T-helper 1 cell treated with Interleukin-12 subunit alpha and Interleukin-12 subunit beta and Interleukin-4 antibody, amounts not matched to agents 30 μg/mL and 1 μg/mL, for 36 hours (primary cell): ENCODE measurements around the gene GATC.
A peak's percentile ranks its signal among the peaks of the same experiment; 100 is the strongest.

Source experiments
- H3K27ac Mint-ChIP-seq: one replicate; pipeline ENCODE4 v1.8.0; 2021; ENCODE audit warnings: mild to moderate bottlenecking, mixed read lengths
- H3K27me3 Mint-ChIP-seq: one replicate; pipeline ENCODE4 v1.8.0; 2021; ENCODE audit warnings: low read depth, mixed read lengths
- H3K36me3 Mint-ChIP-seq: one replicate; pipeline ENCODE4 v1.8.0; 2021; ENCODE audit warnings: low read depth, mixed read lengths
- H3K4me1 Mint-ChIP-seq: one replicate; pipeline ENCODE4 v1.8.0; 2021; ENCODE audit warnings: low read depth, mixed read lengths
- H3K4me3 Mint-ChIP-seq: one replicate; pipeline ENCODE4 v1.8.0; 2021; ENCODE audit warnings: mild to moderate bottlenecking, moderate library complexity, mixed read lengths
- H3K9me3 Mint-ChIP-seq: one replicate; pipeline ENCODE4 v1.8.0; 2021; ENCODE audit warnings: mixed read lengths

Gene GATC

GRCh38 chr12:120445911-120446843, at the start of gene GATC, which contains the start of gene TRIAP1:
Gene GATC, plus strand, starts transcription at chr12:120446444. Its CDS starts 37 bp downstream, at chr12:120446481.
Gene TRIAP1, minus strand, starts transcription at chr12:120446384. Its CDS starts 12 bp downstream, at chr12:120446372.
- Mint-ChIP-seq H3K4me1 (peaks cover 23% of the 10 kb centered on the region), H3K36me3 (peaks cover 30% of the 10 kb centered on the region), H3K9me3 (no peaks in the 10 kb centered on the region), H3K4me3 (peak within 1 kb of the TSS; percentile 96), H3K27me3 (no peaks in the 10 kb centered on the region), H3K27ac (peak within 1 kb of the TSS; percentile 92)

DNA sequence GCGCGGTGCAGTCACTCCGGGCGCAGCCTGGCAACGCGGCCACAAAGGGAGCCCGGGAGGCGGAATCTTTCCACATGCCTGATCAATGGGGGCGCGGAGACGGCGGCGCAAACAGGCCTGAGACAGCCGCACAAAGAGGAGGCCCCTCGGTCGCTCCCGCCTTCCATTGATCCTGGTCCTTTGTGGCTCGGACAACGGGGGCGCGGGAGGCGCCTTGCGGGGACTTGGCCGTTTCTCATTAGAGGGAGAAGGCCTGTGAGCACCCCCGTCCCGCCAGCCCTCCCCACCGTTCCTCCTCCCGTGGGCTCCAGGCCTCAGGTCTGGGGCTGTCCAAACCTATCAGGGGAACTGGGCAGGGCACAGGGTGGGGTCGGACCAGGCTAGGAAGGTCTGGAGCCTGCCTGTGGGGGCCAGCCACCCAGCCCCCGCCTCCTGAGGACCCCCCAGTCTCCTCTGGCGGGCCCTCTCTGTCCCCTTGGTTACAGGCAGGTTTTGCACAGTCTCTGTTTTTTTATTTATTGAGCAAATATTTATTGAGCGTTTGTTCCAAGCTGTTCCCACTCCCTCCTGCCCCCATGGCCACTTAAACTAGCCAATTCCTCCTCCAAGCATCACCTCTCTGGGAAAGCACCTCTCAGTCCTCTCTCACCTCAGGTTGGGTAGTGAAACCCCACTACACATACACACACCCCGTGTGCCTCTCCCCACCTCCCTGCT, 48.3 kb upstream of the GATC start:
- Mint-ChIP-seq H3K4me1 (no peaks in the 10 kb centered on the region), H3K27ac (no peak overlapping the region), H3K9me3 (no peaks in the 10 kb centered on the region), H3K4me3 (no peak overlapping the region), H3K27me3 (peaks cover 16% of the 10 kb centered on the region), H3K36me3 (no peaks in the 10 kb centered on the region)

DNA sequence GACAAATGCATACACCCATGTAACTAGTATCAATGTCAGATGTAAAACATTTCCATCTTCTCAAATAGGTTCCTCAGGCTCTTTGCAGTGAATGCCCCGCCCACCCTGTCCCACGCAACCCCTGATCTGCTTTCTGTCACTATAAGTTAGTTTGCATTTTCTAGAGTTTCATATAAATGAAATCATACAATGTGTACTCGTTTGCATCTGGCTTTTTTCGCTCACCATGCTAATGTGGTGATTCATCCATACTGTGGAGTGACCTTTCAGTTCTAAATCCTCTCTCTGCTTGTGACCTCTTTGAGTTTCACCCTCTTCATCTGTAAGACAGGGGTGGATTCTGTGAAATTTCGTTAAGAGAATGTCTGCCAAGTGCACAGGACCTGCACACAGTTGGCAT, 46.7 kb upstream of the GATC start:
- peaks cover 19% of the 10 kb centered on the region for H3K27me3 Mint-ChIP-seq
- no peaks in the 10 kb centered on the region for H3K4me1 Mint-ChIP-seq
- H3K36me3 Mint-ChIP-seq = no peaks in the 10 kb centered on the region
- H3K27ac Mint-ChIP-seq = no peak overlapping the region
- H3K4me3 Mint-ChIP-seq = no peak overlapping the region
- H3K9me3 Mint-ChIP-seq = no peaks in the 10 kb centered on the region

GRCh38 chr12:120402217-120402616, 44.0 kb upstream of the GATC start:
- Mint-ChIP-seq H3K9me3 (no peaks in the 10 kb centered on the region), H3K27me3 (peaks cover 7% of the 10 kb centered on the region), H3K4me1 (no peaks in the 10 kb centered on the region), H3K4me3 (no peak overlapping the region), H3K27ac (no peak overlapping the region), H3K36me3 (no peaks in the 10 kb centered on the region)

DNA sequence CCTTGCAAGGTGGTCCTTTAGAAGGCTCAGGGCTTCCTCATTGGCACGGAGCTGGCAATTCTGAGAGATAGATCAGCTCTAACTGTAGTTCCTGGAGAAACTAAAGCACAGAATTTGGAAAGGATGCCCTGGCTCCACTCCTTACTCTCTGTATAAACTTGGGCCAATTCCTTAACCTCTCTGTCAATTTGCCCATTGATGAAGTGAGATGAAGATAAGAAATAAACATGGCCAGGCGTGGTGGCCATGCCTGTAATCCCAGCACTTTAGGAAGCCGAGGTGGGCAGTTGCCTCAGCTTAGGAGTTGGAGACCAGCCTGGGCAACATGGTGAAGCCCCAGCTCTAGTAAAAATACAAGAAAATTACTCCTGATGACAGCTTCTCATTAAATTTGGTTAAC, 42.4 kb upstream of the GATC start:
- Mint-ChIP-seq H3K4me3 (no peak overlapping the region), H3K9me3 (no peaks in the 10 kb centered on the region), H3K27me3 (peaks cover 3% of the 10 kb centered on the region), H3K4me1 (no peaks in the 10 kb centered on the region), H3K36me3 (no peaks in the 10 kb centered on the region), H3K27ac (no peak overlapping the region)

GRCh38 chr12:120404271-120404670, 42.0 kb upstream of the GATC start:
- Mint-ChIP-seq H3K36me3 (no peaks in the 10 kb centered on the region), H3K4me3 (no peak overlapping the region), H3K27ac (no peak overlapping the region), H3K27me3 (peaks cover 3% of the 10 kb centered on the region), H3K9me3 (no peaks in the 10 kb centered on the region), H3K4me1 (no peaks in the 10 kb centered on the region)

DNA sequence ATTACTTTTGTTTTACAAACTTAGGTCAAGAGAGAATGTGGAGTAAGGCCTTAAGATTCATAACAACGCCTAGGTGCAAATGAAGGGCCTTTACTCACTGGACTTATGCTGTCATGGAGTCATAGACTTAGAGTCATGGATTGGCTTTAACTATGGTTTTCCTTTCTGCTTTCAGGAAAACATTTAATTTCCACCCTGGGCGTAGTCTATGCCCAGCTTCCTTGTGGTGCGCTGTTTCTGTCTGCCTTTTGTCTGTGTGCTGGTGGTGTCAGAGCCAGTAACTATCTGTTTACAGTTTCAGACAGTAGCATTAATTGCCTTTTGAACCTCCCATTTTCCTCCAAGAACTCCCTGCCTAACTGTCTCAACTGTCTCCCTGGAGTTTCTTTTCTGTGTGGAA, 40.2 kb upstream of the GATC start:
- H3K27ac Mint-ChIP-seq = no peak overlapping the region
- peaks cover 3% of the 10 kb centered on the region for H3K27me3 Mint-ChIP-seq
- no peaks in the 10 kb centered on the region for H3K4me1 Mint-ChIP-seq
- H3K4me3 Mint-ChIP-seq = no peak overlapping the region
- H3K9me3 Mint-ChIP-seq = no peaks in the 10 kb centered on the region
- no peaks in the 10 kb centered on the region for H3K36me3 Mint-ChIP-seq

DNA sequence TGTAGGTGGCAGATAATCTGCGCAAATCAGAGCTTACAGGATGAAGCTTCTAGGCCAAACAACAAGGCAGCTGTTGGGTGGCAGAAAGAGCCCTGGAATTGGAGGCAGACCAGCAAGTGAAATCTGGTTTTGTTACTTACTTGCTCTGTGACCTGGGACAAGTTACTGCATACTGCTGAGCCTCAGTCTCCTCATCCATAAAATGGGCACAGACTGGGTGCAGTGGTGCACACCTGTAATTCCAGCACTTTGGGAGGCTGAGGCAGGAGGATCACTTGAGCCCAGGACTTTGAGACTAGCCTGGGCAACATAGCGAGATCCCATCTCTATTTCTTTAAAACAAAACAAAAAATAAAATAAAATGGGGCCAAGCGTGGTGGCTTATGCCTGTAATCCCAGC, 39.7 kb upstream of the GATC start:
- H3K27ac Mint-ChIP-seq = no peak overlapping the region
- H3K4me3 Mint-ChIP-seq = no peak overlapping the region
- peaks cover 3% of the 10 kb centered on the region for H3K27me3 Mint-ChIP-seq
- H3K4me1 Mint-ChIP-seq = no peaks in the 10 kb centered on the region
- no peaks in the 10 kb centered on the region for H3K36me3 Mint-ChIP-seq
- H3K9me3 Mint-ChIP-seq = no peaks in the 10 kb centered on the region

DNA sequence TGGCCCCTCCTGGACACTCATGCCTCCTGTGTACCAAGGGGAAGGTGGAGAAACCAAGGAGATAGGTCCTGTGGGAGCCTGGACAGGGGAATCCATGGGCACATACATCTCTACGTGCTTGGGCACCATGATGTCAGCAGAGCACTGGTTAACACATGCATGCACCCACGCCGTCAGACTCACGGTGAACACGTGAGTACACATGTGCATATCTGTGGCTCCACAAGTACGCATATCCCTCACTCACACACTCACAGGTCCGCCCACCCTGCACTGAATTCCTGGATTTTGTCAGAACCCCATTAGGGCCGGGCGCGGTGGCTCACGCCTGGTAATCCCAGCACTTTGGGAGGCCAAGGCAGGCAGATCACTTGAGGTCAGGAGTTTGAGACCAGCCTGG, 37.5 kb upstream of the GATC start:
- no peak overlapping the region for H3K27ac Mint-ChIP-seq
- no peaks in the 10 kb centered on the region for H3K36me3 Mint-ChIP-seq
- no peaks in the 10 kb centered on the region for H3K4me1 Mint-ChIP-seq
- H3K27me3 Mint-ChIP-seq = peaks cover 4% of the 10 kb centered on the region
- H3K9me3 Mint-ChIP-seq = no peaks in the 10 kb centered on the region
- no peak overlapping the region for H3K4me3 Mint-ChIP-seq

GRCh38 chr12:120412421-120412820, 33.8 kb upstream of the GATC start:
- H3K36me3 Mint-ChIP-seq = no peaks in the 10 kb centered on the region
- no peaks in the 10 kb centered on the region for H3K4me1 Mint-ChIP-seq
- H3K27ac Mint-ChIP-seq = no peak overlapping the region
- no peaks in the 10 kb centered on the region for H3K9me3 Mint-ChIP-seq
- no peak overlapping the region for H3K4me3 Mint-ChIP-seq
- peaks cover 10% of the 10 kb centered on the region for H3K27me3 Mint-ChIP-seq

GRCh38 chr12:120413901-120414695, 32.1 kb upstream of the GATC start:
- Mint-ChIP-seq H3K27me3 (peaks cover 14% of the 10 kb centered on the region), H3K4me1 (no peaks in the 10 kb centered on the region), H3K27ac (no peak overlapping the region), H3K4me3 (no peak overlapping the region), H3K36me3 (no peaks in the 10 kb centered on the region), H3K9me3 (no peaks in the 10 kb centered on the region)

- Mint-ChIP-seq H3K4me1 (no peaks in the 10 kb centered on the region), H3K4me3 (no peak overlapping the region), H3K27ac (no peak overlapping the region), H3K27me3 (peaks cover 14% of the 10 kb centered on the region), H3K9me3 (no peaks in the 10 kb centered on the region), H3K36me3 (no peaks in the 10 kb centered on the region)
Observed at GRCh38 chr12:120416490-120417216, 29.6 kb upstream of the GATC start.

GRCh38 chr12:120417917-120418580, 28.2 kb upstream of the GATC start:
- Mint-ChIP-seq H3K9me3 (no peaks in the 10 kb centered on the region), H3K36me3 (no peaks in the 10 kb centered on the region), H3K4me1 (no peaks in the 10 kb centered on the region), H3K4me3 (no peak overlapping the region), H3K27me3 (peaks cover 10% of the 10 kb centered on the region), H3K27ac (no peak overlapping the region)
